ENCODE data around the gene VRTN. TPM values are rescaled to one million over a fixed set of nuclear protein-coding genes. Genes with fewer than 3 reads are reported as not detected.

VRTN gene
- total and polyA plus RNA-seq, 12 donors, result 0.11 to 0.23 TPM; not detected in 10

- H3K27ac ChIP-seq, result no peak overlapping the region
These were observed 54.4 kb downstream of the VRTN start for GRCh38 chr14:74402401-74403251.

DNA sequence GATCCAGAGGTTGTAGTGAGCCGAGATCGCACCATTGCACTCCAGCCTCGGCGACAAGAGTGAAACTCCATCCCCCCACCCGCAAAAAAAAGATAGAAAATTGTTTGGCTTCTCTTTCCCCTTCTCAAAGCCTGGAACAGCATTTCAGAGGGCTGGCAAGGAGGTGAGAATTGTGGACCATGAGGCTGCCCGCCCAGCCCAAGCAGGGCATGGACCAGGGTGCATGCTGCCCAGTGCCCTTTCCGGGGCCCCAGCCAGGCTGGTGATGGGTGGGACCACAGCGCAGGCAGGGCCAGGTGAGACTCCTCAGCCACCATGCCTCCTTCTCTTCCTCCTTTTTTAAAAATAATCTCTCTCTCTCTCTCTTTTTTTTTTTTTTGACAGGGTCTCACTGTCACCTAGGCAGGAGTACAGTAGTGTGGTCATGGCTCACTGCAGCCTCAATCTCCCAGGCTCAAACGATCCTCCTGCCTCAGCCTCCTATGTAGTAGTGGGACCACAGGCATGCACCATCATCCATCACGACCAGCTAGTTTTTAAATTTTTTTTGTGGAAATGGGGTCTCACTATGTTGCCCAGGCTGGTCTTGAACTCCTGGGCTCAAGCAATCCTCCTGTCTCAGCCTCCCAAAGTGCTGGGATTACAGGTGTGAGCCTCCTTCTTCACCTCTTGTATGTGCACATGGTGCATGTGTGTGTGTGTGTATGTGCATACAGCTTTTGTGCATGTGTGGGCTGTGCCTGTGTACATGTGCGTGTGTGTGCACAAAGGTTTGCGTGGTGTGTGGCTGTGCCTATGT is 55.5 kb downstream of the VRTN start:
- no peak overlapping the region for H3K27ac ChIP-seq
- DNase-seq, result no peak
- TF ChIP-seq, protein P1, sequence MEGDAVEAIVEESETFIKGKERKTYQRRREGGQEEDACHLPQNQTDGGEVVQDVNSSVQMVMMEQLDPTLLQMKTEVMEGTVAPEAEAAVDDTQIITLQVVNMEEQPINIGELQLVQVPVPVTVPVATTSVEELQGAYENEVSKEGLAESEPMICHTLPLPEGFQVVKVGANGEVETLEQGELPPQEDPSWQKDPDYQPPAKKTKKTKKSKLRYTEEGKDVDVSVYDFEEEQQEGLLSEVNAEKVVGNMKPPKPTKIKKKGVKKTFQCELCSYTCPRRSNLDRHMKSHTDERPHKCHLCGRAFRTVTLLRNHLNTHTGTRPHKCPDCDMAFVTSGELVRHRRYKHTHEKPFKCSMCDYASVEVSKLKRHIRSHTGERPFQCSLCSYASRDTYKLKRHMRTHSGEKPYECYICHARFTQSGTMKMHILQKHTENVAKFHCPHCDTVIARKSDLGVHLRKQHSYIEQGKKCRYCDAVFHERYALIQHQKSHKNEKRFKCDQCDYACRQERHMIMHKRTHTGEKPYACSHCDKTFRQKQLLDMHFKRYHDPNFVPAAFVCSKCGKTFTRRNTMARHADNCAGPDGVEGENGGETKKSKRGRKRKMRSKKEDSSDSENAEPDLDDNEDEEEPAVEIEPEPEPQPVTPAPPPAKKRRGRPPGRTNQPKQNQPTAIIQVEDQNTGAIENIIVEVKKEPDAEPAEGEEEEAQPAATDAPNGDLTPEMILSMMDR (IDR thresholded peaks at IDR 0.05), result no peak
- no peak for TF ChIP-seq POLR2A (IDR thresholded peaks at IDR 0.05)
- no peaks in the 10 kb centered on the region for H3K36me3 ChIP-seq (replicated peaks in 1 of 2)
- no peaks in the 10 kb centered on the region for H3K27me3 ChIP-seq
- no peak overlapping the region for H3K4me3 ChIP-seq
- WGBS, 4 donors, result 68 to 89% (median 85%) methylated on average over 11 to 12 of the region's 12 CpGs
- intact Hi-C loops (cut with DNase I), result no loop called here
- no peaks in the 10 kb centered on the region for H3K9me3 ChIP-seq (replicated peaks in 1 of 3)
- H3K4me1 ChIP-seq (replicated peaks in 1 of 2), result peaks cover 0 to 10% of the 10 kb centered on the region in 2 donors

More at GRCh38 chr14:74402401-74403251, 54.4 kb downstream of the VRTN start:
- 56 to 61% (median 58%) methylated on average over 7 to 10 of the region's 10 CpGs for WGBS, 4 donors
- Histone ChIP-seq H3K27me3 (no peaks in the 10 kb centered on the region), H3K36me3 (replicated peaks in 1 of 2) (no peaks in the 10 kb centered on the region), H3K9me3 (replicated peaks in 1 of 3) (no peaks in the 10 kb centered on the region), H3K4me3 (no peak overlapping the region), H3K4me1 (replicated peaks in 1 of 2) (peaks cover 0 to 10% of the 10 kb centered on the region in 2 donors)
- intact Hi-C loops (cut with DNase I), result no loop called here
- TF ChIP-seq POLR2A (IDR thresholded peaks at IDR 0.05), result no peak
- TF ChIP-seq, protein P1 (IDR thresholded peaks at IDR 0.05), result no peak
- DNase-seq, result no peak

- H3K4me3 ChIP-seq, result no peak overlapping the region
- H3K36me3 ChIP-seq (replicated peaks in 1 of 2), result no peaks in the 10 kb centered on the region
- TF ChIP-seq, protein P1 (IDR thresholded peaks at IDR 0.05), result no peak
- TF ChIP-seq POLR2A (IDR thresholded peaks at IDR 0.05), result no peak
- H3K4me1 ChIP-seq (replicated peaks in 1 of 2), result peaks cover 0 to 10% of the 10 kb centered on the region in 2 donors
- H3K27ac ChIP-seq, result no peak overlapping the region
- no peaks in the 10 kb centered on the region for H3K27me3 ChIP-seq
- no peak for DNase-seq
- intact Hi-C loops (cut with DNase I), result no loop called here
- WGBS, 4 donors, result 71 to 79% (median 74%) methylated on average over 6 to 7 of the region's 7 CpGs
- H3K9me3 ChIP-seq (replicated peaks in 1 of 3), result no peaks in the 10 kb centered on the region
These were observed 56.2 kb downstream of the VRTN start for GRCh38 chr14:74404435-74404834.

DNA sequence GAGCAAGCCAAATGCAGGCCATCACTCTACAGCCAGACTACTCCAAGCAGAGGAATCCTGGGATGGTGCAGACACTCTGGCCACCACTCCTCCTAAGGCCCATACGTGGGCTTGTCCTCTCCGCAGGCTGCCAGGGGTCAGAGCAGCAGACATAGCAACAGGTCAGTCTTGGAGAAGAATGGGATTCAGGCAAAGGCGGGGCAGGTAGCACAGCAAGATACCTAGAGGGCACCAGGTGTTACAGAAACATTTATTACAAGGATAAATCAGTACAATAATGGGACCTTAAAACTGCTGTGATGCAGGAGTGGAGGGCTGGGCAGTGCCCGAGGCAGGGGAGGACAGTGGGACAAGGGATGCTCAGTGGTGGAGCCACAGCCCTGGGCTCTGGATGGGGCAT is 57.4 kb downstream of the VRTN start:
- Histone ChIP-seq H3K27ac (no peak overlapping the region), H3K4me3 (no peak overlapping the region), H3K27me3 (no peaks in the 10 kb centered on the region), H3K9me3 (replicated peaks in 1 of 3) (no peaks in the 10 kb centered on the region), H3K4me1 (replicated peaks in 1 of 2) (peaks cover 0 to 10% of the 10 kb centered on the region in 2 donors), H3K36me3 (replicated peaks in 1 of 2) (no peaks in the 10 kb centered on the region)
- TF ChIP-seq POLR2A (IDR thresholded peaks at IDR 0.05), result no peak
- TF ChIP-seq, protein P1 (IDR thresholded peaks at IDR 0.05), result no peak
- WGBS, 4 donors, result 73 to 83% (median 80%) methylated on average over 4 of the region's 4 CpGs
- DNase-seq, result no peak
- intact Hi-C loops (cut with DNase I), result no loop called here
